Measurements from ENCODE around the gene ZFYVE28.

Gene ZFYVE28

GRCh38 chr4:2359591-2360395 is 58.7 kb downstream of the ZFYVE28 start:
- no peak overlapping the region for H3K4me3 ChIP-seq (ENCODE audit: low read depth, low read length)
- TF ChIP-seq CTCF (IDR thresholded peaks at IDR 0.05; ENCODE audit: control insufficient read depth, extremely low read depth, insufficient read depth): no peak
- no peak for DNase-seq (ENCODE audit: low read depth)

- no peak overlapping the region for H3K4me3 ChIP-seq (ENCODE audit: low read depth, low read length)
- no peak for TF ChIP-seq CTCF (IDR thresholded peaks at IDR 0.05; ENCODE audit: control insufficient read depth, extremely low read depth, insufficient read depth)
- DNase-seq (ENCODE audit: low read depth): no peak
Measured at GRCh38 chr4:2357821-2358745, 60.4 kb downstream of the ZFYVE28 start.

GRCh38 chr4:2356123-2357069 is 62.0 kb downstream of the ZFYVE28 start:
- DNase-seq (ENCODE audit: low read depth): no peak
- H3K4me3 ChIP-seq (ENCODE audit: low read depth, low read length): no peak overlapping the region
- no peak for TF ChIP-seq CTCF (IDR thresholded peaks at IDR 0.05; ENCODE audit: control insufficient read depth, extremely low read depth, insufficient read depth)

GRCh38 chr4:2354760-2355159 is 63.7 kb downstream of the ZFYVE28 start:
- DNase-seq (ENCODE audit: low read depth): no peak
- no peak for TF ChIP-seq CTCF (IDR thresholded peaks at IDR 0.05; ENCODE audit: control insufficient read depth, extremely low read depth, insufficient read depth)
- H3K4me3 ChIP-seq (ENCODE audit: low read depth, low read length): no peak overlapping the region

- DNase-seq (ENCODE audit: low read depth): no peak
Measured at GRCh38 chr4:2354118-2354517, 64.3 kb downstream of the ZFYVE28 start.

More at GRCh38 chr4:2354118-2354517, 64.3 kb downstream of the ZFYVE28 start:
- no peak overlapping the region for H3K4me3 ChIP-seq (ENCODE audit: low read depth, low read length)
- no peak for TF ChIP-seq CTCF (IDR thresholded peaks at IDR 0.05; ENCODE audit: control insufficient read depth, extremely low read depth, insufficient read depth)

Data from LNCaP clone FGC (cell line).